NCI-H2196 treated with DMSO at 0.1 percent for 48 hours (cell line): ENCODE results near the gene MRPL34.
"Not testable (repeated sequence)": the region's sequence is repeated elsewhere in the genome, so short reads cannot be mapped to it uniquely, and the experiment has no call there.

Experiments
- DNase-seq: peaks from one replicate; lab custom pipeline; 2025; ENCODE audit not compliant: unreplicated experiment; lab: John Stamatoyannopoulos, UW

MRPL34 gene

GRCh38 chr19:17285415-17286135, 20.1 kb upstream of the MRPL34 start:
- no peak for DNase-seq

GRCh38 chr19:17286263-17286662, 19.4 kb upstream of the MRPL34 start:
- no peak for DNase-seq

DNA sequence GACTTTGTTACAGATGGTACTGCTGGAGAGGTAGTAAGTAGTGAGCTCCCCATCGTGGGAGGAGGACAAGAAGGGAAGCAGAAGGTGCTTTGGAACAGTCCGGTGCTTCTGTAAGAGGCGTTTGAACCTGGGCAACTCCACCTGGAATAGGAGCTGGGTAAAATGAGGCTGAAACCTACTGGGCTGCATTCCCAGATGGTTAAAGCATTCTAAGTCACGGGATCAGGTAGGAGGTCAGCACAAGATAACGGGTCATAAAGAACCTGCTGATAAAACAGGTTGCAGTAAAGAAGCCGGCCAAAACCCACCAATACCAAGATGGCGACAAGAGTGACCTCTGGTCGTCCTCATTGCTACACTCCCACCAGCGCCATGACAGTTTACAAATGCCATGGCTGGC, 18.9 kb upstream of the MRPL34 start:
- DNase-seq, result no peak

GRCh38 chr19:17289489-17289888, 16.2 kb upstream of the MRPL34 start:
- DNase-seq, result no peak

DNA sequence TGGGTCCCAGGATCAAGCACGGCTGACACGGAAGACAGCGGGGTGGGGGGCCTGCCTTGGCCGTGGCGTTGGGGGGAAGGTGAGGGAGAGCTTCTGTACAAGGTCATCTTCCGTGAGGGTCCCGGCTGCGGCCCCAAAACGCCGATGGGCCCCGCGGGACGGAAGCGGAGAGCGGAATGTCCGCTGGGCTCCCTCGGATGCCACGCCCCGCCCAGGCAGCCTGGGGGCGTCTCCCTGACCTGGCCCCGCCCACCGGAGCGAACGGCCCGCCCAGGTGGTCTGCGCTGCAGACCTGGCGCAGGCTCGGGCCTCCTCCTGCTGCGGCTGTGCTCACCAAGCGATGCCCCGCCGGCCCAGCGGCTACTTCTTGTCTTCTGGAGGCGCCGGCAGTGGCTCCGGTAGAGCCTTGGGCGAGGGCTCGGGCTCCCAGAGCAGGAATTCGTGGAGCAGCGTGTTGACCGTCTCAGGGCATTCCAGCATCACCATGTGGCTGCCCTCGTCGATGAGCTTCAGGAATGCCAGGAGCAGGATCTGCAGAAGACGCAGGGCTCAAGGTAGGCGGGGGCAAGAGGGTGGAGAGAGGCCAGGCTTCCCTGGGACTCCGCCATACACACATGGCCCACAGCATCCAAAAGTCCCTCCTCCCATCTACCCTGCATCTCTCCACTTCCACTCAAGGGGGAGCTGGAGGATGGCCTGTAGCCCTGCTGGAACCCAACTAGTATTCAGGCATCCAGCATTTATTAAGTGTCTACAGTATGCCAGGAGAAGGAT, 13.2 kb upstream of the MRPL34 start:
- DNase-seq, result no peak

DNA sequence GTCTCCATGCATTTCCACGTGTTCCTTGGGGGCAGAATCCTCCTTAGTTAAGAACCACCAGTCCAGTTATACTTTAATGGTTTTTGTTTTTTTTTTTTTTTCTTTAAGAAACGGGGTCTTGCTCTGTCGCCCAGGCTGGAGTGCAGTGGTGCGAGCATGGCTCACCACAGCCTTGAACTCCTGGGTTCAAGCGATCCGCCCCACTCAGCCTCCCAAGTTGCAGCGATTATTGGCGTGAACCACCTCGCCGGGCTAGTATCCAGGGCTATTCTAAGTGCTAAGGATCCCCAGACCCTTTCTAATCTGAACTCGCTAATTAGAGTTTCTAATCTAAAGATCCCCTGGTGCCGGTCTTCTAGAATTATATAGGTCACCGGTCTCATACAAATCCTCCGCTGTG, 12.1 kb upstream of the MRPL34 start:
- no peak for DNase-seq

DNA sequence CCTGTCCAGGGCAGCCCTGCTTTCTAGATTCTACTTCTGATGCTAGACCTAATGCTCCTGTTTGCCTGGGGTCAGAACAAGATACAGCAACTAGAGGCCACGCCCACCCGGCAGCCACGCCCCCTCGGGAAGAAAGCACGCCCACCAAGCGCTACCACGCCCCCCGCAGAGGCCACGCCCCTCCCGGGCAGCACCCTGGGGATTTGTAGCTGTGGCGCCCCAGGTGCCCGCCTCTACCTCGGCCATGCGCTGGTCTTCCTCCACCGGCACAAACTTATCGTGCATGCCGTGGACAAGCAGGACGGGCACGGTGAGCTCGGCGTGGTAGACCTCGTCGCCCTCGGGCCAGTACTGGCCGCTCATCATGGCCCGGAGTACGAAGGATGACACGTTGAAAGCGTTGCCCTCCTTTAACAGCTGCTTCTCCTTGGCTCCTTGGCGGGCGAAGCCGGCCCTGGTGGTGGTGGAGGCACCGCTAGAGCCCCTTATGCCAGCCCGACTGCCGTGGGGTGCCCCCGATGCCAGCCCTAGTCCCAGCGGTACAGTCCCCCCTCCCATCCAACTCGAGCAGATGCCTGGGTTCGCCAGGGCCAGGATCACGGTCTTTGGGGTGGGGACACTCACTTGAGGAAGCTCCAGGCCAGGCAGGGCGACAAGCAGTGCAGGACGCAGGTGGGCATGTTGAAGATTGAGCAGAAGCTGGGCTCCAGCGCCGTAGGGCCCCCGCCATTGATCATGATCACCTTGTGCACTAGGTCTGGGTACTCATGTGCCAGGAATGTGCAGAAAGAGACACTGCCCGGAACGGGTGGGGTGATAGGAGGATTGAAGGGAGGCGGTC, 11.4 kb upstream of the MRPL34 start:
- DNase-seq, result no peak

DNA sequence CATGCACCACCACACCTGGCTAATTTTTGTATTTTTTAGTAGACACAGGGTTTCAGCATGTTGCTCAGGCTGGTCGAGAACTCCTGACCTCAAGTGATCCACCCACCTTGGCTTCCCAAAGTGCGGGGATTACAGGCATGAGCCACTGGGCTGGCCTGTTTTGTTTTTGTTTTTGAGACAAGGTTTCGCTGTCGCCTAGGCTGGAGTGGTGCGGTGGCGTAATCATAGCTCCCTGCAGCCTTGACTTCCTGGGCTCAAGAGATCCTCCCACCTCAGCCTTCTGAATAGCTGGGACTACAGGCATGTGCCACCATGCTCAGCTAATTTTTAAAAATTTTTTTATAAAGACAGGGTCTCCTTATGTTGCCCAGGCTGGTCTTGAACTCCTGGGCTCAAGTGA, 10.1 kb upstream of the MRPL34 start:
- DNase-seq, result not testable (repeated sequence)

- no peak for DNase-seq
Observed at GRCh38 chr19:17296273-17296672, 9.4 kb upstream of the MRPL34 start.

GRCh38 chr19:17296976-17297375, 8.7 kb upstream of the MRPL34 start:
- no peak for DNase-seq

DNA sequence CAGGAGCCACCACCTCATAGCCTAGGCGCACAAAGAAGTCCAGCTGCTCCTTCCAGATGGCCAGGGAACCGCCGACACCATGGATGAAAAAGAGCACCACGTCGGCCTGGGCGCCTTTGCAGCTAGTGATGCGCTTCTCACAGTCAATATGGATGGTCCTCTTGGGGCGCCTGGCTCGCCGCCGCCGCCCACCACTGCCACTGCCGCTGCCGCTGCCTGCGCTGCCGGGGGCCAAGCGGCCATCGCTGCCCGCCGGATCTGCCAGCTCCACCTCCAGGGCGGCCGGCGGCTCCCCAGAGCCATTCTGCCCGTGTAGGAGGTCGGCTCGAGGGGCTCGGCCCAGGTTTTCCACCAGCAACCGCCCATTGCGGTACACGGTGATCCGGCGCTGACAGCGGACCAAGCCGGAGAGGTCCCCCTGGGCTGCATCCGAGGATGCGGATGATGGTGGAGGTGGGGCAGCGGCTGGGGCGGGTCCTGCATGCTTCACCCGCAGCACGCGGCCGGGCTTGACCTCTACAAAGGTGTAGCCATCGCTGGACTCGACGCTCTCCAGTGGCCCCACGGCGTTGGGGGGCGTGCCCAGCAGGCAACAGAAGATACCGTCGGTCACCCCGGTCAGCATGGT, 4.6 kb upstream of the MRPL34 start:
- DNase-seq, result no peak

GRCh38 chr19:17302391-17303166, 3.1 kb upstream of the MRPL34 start:
- no peak for DNase-seq

DNA sequence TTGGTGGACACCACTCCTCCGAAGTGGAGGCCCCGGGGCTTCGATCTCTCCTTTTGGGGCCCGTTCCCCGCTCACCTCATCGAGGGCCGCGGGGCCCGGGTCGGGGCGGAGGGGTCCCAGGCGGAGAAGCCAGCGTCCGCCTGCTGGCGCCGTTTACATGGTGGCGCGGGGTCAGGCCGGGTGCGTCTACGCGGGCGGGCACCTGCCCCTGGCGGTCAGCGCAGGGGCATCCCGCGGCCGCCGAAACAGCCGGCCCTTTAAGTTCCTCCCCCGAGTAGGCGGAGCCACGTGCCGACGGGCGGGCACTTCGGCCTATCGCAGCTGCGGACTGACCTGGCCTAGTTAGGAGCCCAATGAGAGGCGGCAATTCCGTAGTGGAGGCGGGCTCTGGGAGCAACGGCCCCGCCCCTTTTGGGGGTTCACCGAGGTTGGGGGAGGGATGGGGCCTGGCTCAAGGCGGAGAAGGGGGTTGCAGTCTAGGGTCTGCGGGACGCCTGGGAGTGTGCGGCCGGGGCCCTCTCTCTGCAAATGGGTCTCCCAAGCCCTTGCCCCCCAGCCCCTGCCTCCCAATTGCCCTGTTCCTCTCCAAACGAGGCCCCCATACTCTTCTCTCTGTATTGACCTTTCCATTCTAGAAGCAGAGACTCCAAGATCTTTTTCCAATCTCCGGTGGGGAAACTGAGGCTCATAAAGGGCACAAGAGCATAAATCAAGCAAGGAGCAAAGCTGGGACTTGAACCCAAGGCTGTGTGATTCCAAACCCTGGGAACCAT, 2.3 kb upstream of the MRPL34 start, which contains the start of gene ABHD8:
TSS of gene ABHD8 (minus strand) at position 259 of the 773 bp plus-strand sequence. CDS start 1,809 bp downstream, outside the sequence.
- peak; percentile 90 for DNase-seq

DNA sequence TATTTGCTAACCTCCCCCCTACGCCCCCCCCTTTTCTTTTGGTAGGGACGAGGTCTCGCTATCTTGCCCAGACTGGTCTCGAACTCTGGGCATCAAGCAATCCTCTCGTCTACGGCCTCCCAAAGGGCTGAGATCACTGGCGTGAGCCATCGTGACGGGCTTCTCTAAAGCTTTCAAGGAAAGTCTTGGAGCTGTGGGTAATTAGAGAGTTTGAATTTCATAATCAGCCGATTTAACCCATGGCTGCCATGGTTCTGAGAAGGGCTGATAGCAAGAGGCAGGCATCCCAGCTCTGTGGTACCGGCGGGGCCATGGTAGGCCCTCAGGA, 1.8 kb upstream of the MRPL34 start:
- no peak for DNase-seq

DNA sequence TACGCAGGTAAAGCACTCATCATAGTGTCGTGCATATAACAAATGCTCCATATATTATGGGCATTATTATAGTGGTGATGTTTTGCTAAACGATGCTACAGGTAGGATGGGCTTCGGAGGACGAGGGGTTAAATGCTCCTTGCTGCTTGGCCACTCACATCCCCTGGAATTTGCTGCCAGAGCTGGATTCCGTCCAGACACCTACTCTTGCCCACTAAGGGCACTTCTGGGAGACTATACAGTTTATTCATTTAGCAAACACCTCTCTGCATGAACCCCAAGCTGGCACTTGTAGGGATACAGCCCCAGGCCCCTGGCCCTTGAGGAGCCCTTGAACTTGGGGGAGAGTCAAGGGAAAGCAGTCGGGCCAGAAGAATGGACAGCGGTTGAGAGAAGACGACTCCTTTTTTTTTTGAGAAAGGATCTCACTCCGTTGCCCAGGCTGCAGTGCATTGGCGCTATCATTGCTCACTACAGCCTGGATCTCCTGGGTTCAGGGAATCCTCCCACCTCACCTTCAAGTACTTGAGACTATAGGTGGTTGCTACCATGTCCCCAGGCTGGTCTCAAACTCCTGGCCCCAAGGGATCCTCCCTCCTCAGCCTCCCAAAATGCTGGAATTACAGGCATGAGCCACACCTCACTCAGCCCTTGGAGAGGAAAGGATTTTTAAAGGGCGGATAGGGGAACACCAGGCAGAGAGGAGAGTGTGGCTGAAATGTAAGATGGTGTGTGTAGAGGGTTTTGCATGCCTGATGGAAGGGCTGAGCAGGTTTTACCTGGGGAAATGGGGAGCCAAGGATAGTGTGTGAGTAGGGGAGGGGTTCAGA, 1.1 kb upstream of the MRPL34 start:
- no peak for DNase-seq

DNA sequence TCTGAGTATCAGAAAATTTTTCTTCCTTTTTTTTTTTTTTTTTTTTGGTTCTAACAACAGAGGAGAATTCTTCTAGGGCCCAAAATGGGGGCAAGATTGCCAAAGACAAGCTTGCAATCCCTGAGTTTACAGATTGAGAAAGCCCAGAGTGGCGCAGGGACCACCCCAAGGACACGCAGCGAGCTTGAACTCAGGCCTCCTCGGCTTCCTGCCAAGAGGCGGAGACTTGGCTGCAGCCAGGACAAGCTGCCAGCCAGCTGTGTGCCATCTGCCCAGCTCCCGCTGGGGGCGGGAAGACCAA, 506 bp upstream of the MRPL34 start:
- DNase-seq, result no peak

GRCh38 chr19:17306285-17306714, 628 bp downstream of the MRPL34 start:
- DNase-seq, result no peak

DNA sequence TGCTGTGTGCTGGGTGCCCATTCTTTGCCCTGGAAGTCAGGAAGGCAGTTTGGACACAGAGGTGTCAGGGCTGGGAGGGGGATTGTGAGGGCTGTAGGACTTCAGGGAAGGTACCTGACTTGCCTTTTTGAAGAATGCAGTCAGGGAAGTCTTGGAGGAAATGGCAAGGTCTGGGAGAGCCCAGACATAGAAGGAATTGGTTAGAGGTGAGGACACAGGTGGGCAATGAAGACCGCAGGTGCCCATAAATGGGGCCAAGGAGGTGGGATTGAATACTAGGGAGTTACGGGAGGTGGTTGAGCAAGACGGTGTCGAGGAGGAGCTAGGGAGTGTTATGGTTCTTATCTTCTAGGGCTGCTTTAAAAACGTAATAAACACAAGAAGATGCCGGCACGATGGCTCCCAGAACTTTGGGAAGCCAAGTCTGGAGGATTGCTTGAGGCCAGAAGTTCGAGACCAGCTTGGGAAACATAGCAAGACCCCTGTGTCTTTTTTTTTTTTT, 2.3 kb downstream of the MRPL34 start:
- DNase-seq, result no peak
